Osteoblast (primary cell): Measurements from ENCODE around the gene EVI5. TPM values are rescaled to one million over a fixed set of nuclear protein-coding genes. Genes with fewer than 3 reads are reported as not detected.
"Not testable (repeated sequence)": the region's sequence is repeated elsewhere in the genome, so short reads cannot be mapped to it uniquely, and the experiment has no call there.

Experiments used
- DNase-seq: peaks from one replicate; pipeline ENCODE4 v3.0.0; 2011; ENCODE audit warnings: low spot score, mixed read lengths; ENCODE audit not compliant: insufficient read length; ENCODE audit errors: missing footprints
- H2AFZ ChIP-seq: 2 replicates; pipeline ENCODE4 v1.6.0; 2011; ENCODE audit warnings: mild to moderate bottlenecking, low read length
- H3K27ac ChIP-seq: 2 replicates; pipeline ENCODE4 v1.5.1; 2011; ENCODE audit warnings: mild to moderate bottlenecking, low read depth, low read length, moderate library complexity
- H3K27me3 ChIP-seq: 2 replicates; pipeline ENCODE4 v1.6.0; 2012; ENCODE audit warnings: mild to moderate bottlenecking, control low read depth, inconsistent platforms, low read length, moderate library complexity; ENCODE audit not compliant: insufficient read depth
- H3K36me3 ChIP-seq: 2 replicates; pipeline ENCODE4 v1.5.1; 2011; ENCODE audit warnings: mild to moderate bottlenecking, low read length, control low read depth, moderate library complexity; ENCODE audit not compliant: insufficient read depth
- H3K4me1 ChIP-seq: 2 replicates; pipeline ENCODE4 v1.5.1; 2011; ENCODE audit warnings: mild to moderate bottlenecking, low read length, control low read depth, moderate library complexity; ENCODE audit not compliant: insufficient read depth
- H3K4me2 ChIP-seq: 2 replicates; pipeline ENCODE4 v1.6.0; 2011; ENCODE audit warnings: mild to moderate bottlenecking, low read length; ENCODE audit not compliant: insufficient read depth
- H3K4me3 ChIP-seq: fragments of 200-600 bp; sonication (generic); 3 replicates; pipeline ENCODE4 v1.5.1; 2012; ENCODE audit warnings: mild to moderate bottlenecking, low read length, inconsistent platforms; ENCODE audit not compliant: insufficient read depth
- H3K79me2 ChIP-seq: 2 replicates; pipeline ENCODE4 v1.6.0; 2012; ENCODE audit warnings: mild to moderate bottlenecking, low read length, control low read depth, inconsistent platforms; ENCODE audit not compliant: insufficient read depth
- H3K9me3 ChIP-seq: 2 replicates; pipeline ENCODE4 v1.5.1; 2011; ENCODE audit warnings: low read depth, low read length, control low read depth
- H4K20me1 ChIP-seq: 2 replicates; pipeline ENCODE4 v1.6.0; 2012; ENCODE audit warnings: mild to moderate bottlenecking, low read length, control low read depth; ENCODE audit not compliant: insufficient read depth
- CTCF ChIP-seq: IDR thresholded peaks from 2 replicates; pipeline ENCODE4 v1.5.1; 2011; ENCODE audit warnings: mild to moderate bottlenecking, low read depth, low read length, moderate library complexity; ENCODE audit errors: extremely low read depth
- total RNA-seq: library from RNA; depleted of rRNA; stranded (reverse); fragments of >200 nt; gene quantifications from 2 replicates; pipeline ENCODE4 v1.2.3, GENCODE V29; 2012

The EVI5 gene
- total RNA-seq, 1 donor: 51.8 TPM

GRCh38 chr1:92774407-92774806 lies 10.5 kb downstream of the EVI5 start:
- H2AFZ ChIP-seq: no peak overlapping the region
- H3K36me3 ChIP-seq: no peaks in the 10 kb centered on the region
- no peaks in the 10 kb centered on the region for H3K27me3 ChIP-seq
- TF ChIP-seq CTCF: no peak
- peak; percentile 76 for DNase-seq
- peaks cover 69% of the 10 kb centered on the region for H3K79me2 ChIP-seq
- H4K20me1 ChIP-seq: peaks cover 33% of the 10 kb centered on the region
- H3K4me1 ChIP-seq: no peaks in the 10 kb centered on the region
- no peak overlapping the region for H3K27ac ChIP-seq
- no peaks in the 10 kb centered on the region for H3K9me3 ChIP-seq
- no peak overlapping the region for H3K4me2 ChIP-seq
- no peak overlapping the region for H3K4me3 ChIP-seq

- not testable (repeated sequence) for H3K27me3 ChIP-seq, H3K36me3 ChIP-seq, H3K9me3 ChIP-seq, H3K27ac ChIP-seq, H2AFZ ChIP-seq, DNase-seq, H3K4me1 ChIP-seq, H3K4me2 ChIP-seq, H3K4me3 ChIP-seq
- Histone ChIP-seq H4K20me1 (peaks cover 28% of the 10 kb centered on the region), H3K79me2 (peaks cover 67% of the 10 kb centered on the region)
Measured at GRCh38 chr1:92773749-92774148, 11.2 kb downstream of the EVI5 start.

- no peak overlapping the region for H3K27ac ChIP-seq
- H3K27me3 ChIP-seq: no peaks in the 10 kb centered on the region
- no peaks in the 10 kb centered on the region for H3K4me1 ChIP-seq
- no peak overlapping the region for H3K4me2 ChIP-seq
- no peaks in the 10 kb centered on the region for H3K9me3 ChIP-seq
- no peak overlapping the region for H2AFZ ChIP-seq
- H3K4me3 ChIP-seq: no peak overlapping the region
- peaks cover 20% of the 10 kb centered on the region for H4K20me1 ChIP-seq
- TF ChIP-seq CTCF: no peak
- H3K79me2 ChIP-seq: peaks cover 61% of the 10 kb centered on the region
- DNase-seq: no peak
- H3K36me3 ChIP-seq: peaks cover 3% of the 10 kb centered on the region
Measured at GRCh38 chr1:92769856-92770255, 15.1 kb downstream of the EVI5 start.

GRCh38 chr1:92768915-92769314 lies 16.0 kb downstream of the EVI5 start:
- peaks cover 3% of the 10 kb centered on the region for H3K36me3 ChIP-seq
- H3K4me1 ChIP-seq: no peaks in the 10 kb centered on the region
- H3K4me2 ChIP-seq: no peak overlapping the region
- no peak overlapping the region for H3K4me3 ChIP-seq
- peaks cover 13% of the 10 kb centered on the region for H4K20me1 ChIP-seq
- H3K27me3 ChIP-seq: no peaks in the 10 kb centered on the region
- no peak overlapping the region for H3K27ac ChIP-seq
- no peaks in the 10 kb centered on the region for H3K9me3 ChIP-seq
- H2AFZ ChIP-seq: no peak overlapping the region
- DNase-seq: no peak
- peaks cover 59% of the 10 kb centered on the region for H3K79me2 ChIP-seq
- TF ChIP-seq CTCF: no peak
